HG02852 (cell line): ENCODE measurements around the gene CABP7.

Experiments
- ATAC-seq: cut with Tn5 transposase; IDR thresholded peaks from one replicate; pipeline ENCODE4 v1.9.1; 2021; ENCODE audit warnings: mild to moderate bottlenecking, moderate library complexity; ENCODE audit not compliant: unreplicated experiment

The CABP7 gene

GRCh38 chr22:29702000-29702930 is 17.5 kb upstream of the CABP7 start:
- no peak for ATAC-seq

GRCh38 chr22:29702931-29703501 is 16.8 kb upstream of the CABP7 start:
- ATAC-seq, result no peak

GRCh38 chr22:29703569-29704195 is 16.1 kb upstream of the CABP7 start:
- ATAC-seq, result no peak

- no peak for ATAC-seq
These were observed 15.1 kb upstream of the CABP7 start for GRCh38 chr22:29704528-29705285.

- no peak for ATAC-seq
These were observed 14.2 kb upstream of the CABP7 start for GRCh38 chr22:29705651-29706050.

- no peak for ATAC-seq
These were observed 13.3 kb upstream of the CABP7 start for GRCh38 chr22:29706486-29706885.

- no peak for ATAC-seq
These were observed 12.8 kb upstream of the CABP7 start for GRCh38 chr22:29707010-29707409.

- no peak for ATAC-seq
These were observed 12.3 kb upstream of the CABP7 start for GRCh38 chr22:29707471-29707870.

- no peak for ATAC-seq
These were observed 9.6 kb upstream of the CABP7 start for GRCh38 chr22:29710193-29710592.

GRCh38 chr22:29710922-29711593 is 8.7 kb upstream of the CABP7 start:
- ATAC-seq, result no peak

GRCh38 chr22:29712119-29712518 is 7.7 kb upstream of the CABP7 start:
- no peak for ATAC-seq

GRCh38 chr22:29713156-29713727 is 6.6 kb upstream of the CABP7 start:
- ATAC-seq, result no peak

- no peak for ATAC-seq
These were observed 4.6 kb upstream of the CABP7 start for GRCh38 chr22:29715240-29715639.

GRCh38 chr22:29715705-29716104 is 4.1 kb upstream of the CABP7 start:
- ATAC-seq, result no peak

GRCh38 chr22:29716814-29717545 is 2.8 kb upstream of the CABP7 start:
- ATAC-seq, result no peak

- ATAC-seq, result no peak
These were observed 2.0 kb upstream of the CABP7 start for GRCh38 chr22:29717789-29718188.

GRCh38 chr22:29718949-29719898 is 579 bp upstream of the CABP7 start:
- ATAC-seq, result no peak

- no peak for ATAC-seq
These were observed 1.1 kb downstream of the CABP7 start for GRCh38 chr22:29720811-29721323.
